22Rv1 (cell line): ENCODE measurements around the gene GPR180.

Experiments
- H3K27ac ChIP-seq: fragments of 450-650 bp; 2 replicates; pipeline ENCODE4 v1.5.1; 2017
- CTCF ChIP-seq: fragments of 450-650 bp; IDR thresholded peaks from 2 replicates; pipeline ENCODE4 v1.5.1; 2017; ENCODE audit warnings: mild to moderate bottlenecking
- ZFX ChIP-seq: fragments of 450-650 bp; IDR thresholded peaks from 2 replicates; pipeline ENCODE4 v1.6.1; 2017; ENCODE audit warnings: antibody characterized with exemption, borderline replicate concordance

The GPR180 gene

GRCh38 chr13:94601446-94602431 lies at the start of gene GPR180:
GPR180 (plus strand) TSS chr13:94601857; CDS start chr13:94601928, 71 bp downstream.
- H3K27ac ChIP-seq = peak within 1 kb of the TSS; percentile 84
- TF ChIP-seq CTCF (no peak), ZFX (no peak)

- no peak for TF ChIP-seq CTCF
- no peak for TF ChIP-seq ZFX
- H3K27ac ChIP-seq = no peak overlapping the region
Measured at GRCh38 chr13:94552095-94552494, 49.6 kb upstream of the GPR180 start.

GRCh38 chr13:94553766-94554165 lies 47.9 kb upstream of the GPR180 start:
- no peak overlapping the region for H3K27ac ChIP-seq
- TF ChIP-seq CTCF (no peak), ZFX (no peak)

GRCh38 chr13:94556041-94556440 lies 45.6 kb upstream of the GPR180 start:
- no peak for TF ChIP-seq CTCF
- TF ChIP-seq ZFX = no peak
- H3K27ac ChIP-seq = no peak overlapping the region

- H3K27ac ChIP-seq = no peak overlapping the region
- no peak for TF ChIP-seq ZFX
- TF ChIP-seq CTCF = no peak
Measured at GRCh38 chr13:94556621-94557020, 45.0 kb upstream of the GPR180 start.

- H3K27ac ChIP-seq = no peak overlapping the region
- no peak for TF ChIP-seq ZFX
- no peak for TF ChIP-seq CTCF
Measured at GRCh38 chr13:94557684-94558235, 43.9 kb upstream of the GPR180 start.

- H3K27ac ChIP-seq = no peak overlapping the region
- TF ChIP-seq ZFX (no peak), CTCF (no peak)
Measured at GRCh38 chr13:94558716-94559115, 42.9 kb upstream of the GPR180 start.
